Measurements from ENCODE around the gene CYB5R3.

DNA sequence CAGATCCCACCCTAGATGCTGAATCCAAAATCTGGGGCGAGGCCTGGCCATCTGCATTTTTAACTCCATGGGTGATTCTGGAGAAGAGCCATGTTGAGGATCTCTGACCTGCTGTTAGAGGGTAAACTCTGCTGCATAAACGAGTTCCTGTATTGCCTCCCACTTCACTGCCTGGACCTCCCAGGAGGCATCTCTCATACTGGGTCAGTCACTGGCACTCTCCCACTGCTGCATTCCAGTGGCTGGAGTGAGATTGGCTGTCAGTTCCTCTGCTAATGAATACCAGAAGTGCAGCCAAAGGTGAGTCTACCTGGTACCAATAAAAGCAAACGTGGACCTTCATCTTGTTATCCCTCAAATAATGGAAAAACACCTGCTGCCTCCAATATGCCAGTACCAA, 44.8 kb downstream of the CYB5R3 start:
- TF ChIP-seq POLR2A (IDR thresholded peaks at IDR 0.05), result no peak
- TF ChIP-seq, protein P1, sequence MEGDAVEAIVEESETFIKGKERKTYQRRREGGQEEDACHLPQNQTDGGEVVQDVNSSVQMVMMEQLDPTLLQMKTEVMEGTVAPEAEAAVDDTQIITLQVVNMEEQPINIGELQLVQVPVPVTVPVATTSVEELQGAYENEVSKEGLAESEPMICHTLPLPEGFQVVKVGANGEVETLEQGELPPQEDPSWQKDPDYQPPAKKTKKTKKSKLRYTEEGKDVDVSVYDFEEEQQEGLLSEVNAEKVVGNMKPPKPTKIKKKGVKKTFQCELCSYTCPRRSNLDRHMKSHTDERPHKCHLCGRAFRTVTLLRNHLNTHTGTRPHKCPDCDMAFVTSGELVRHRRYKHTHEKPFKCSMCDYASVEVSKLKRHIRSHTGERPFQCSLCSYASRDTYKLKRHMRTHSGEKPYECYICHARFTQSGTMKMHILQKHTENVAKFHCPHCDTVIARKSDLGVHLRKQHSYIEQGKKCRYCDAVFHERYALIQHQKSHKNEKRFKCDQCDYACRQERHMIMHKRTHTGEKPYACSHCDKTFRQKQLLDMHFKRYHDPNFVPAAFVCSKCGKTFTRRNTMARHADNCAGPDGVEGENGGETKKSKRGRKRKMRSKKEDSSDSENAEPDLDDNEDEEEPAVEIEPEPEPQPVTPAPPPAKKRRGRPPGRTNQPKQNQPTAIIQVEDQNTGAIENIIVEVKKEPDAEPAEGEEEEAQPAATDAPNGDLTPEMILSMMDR (IDR thresholded peaks at IDR 0.05), result no peak
- TF ChIP-seq POLR2AphosphoS5 (IDR thresholded peaks at IDR 0.05), result no peak
- no peak for TF ChIP-seq EP300 (IDR thresholded peaks at IDR 0.05; ENCODE audit: low read depth)
